Parathyroid adenoma (tissue), 2 donors: ENCODE measurements around the gene DLGAP3.

Experiments
- H2AFZ ChIP-seq: fragments of 300-600 bp; sonication (generic); one replicate; pipeline ENCODE4 v1.7.0; 2017; ENCODE audit warnings: antibody characterized with exemption, mild to moderate bottlenecking
- H3K27ac ChIP-seq: fragments of 300-600 bp; sonication (generic); one replicate; pipeline ENCODE4 v1.7.0; 2017
- H3K27me3 ChIP-seq: fragments of 300-600 bp; sonication (generic); one replicate; pipeline ENCODE4 v1.7.0; 2017; ENCODE audit warnings: low read length; ENCODE audit not compliant: control insufficient read depth, insufficient read depth
- H3K36me3 ChIP-seq: fragments of 300-600 bp; sonication (generic); one replicate; pipeline ENCODE4 v1.7.0; 2017; ENCODE audit warnings: low read length; ENCODE audit not compliant: control insufficient read depth, insufficient read depth
- H3K4me1 ChIP-seq: fragments of 300-600 bp; sonication (generic); one replicate; pipeline ENCODE4 v1.7.0; 2017; ENCODE audit warnings: control low read depth
- H3K4me2 ChIP-seq: fragments of 300-600 bp; sonication (generic); one replicate; pipeline ENCODE4 v1.7.0; 2017; ENCODE audit warnings: low read length
- H3K4me3 ChIP-seq: fragments of 300-600 bp; sonication (generic); one replicate; pipeline ENCODE4 v1.7.0; 2017; ENCODE audit warnings: low read depth, low read length
- H3K79me2 ChIP-seq: fragments of 300-600 bp; sonication (generic); one replicate; pipeline ENCODE4 v1.7.0; 2017; ENCODE audit warnings: control low read depth
- H3K9ac ChIP-seq: fragments of 300-600 bp; sonication (generic); one replicate; pipeline ENCODE4 v1.7.0; 2017; ENCODE audit warnings: mild to moderate bottlenecking
- H3K9me3 ChIP-seq: fragments of 300-600 bp; sonication (generic); one replicate; pipeline ENCODE4 v1.7.0; 2017; ENCODE audit warnings: low read length; ENCODE audit not compliant: control insufficient read depth
- CTCF ChIP-seq: fragments of 300-600 bp; sonication (generic); IDR thresholded peaks from one replicate; pipeline ENCODE4 v1.7.0; 2017; ENCODE audit warnings: antibody characterized with exemption, mild to moderate bottlenecking
- donor health status: primary hyperparathyroidism.

The DLGAP3 gene

GRCh38 chr1:34917017-34917416 lies 12.4 kb downstream of the DLGAP3 start:
- Histone ChIP-seq H3K36me3 (no peaks in the 10 kb centered on the region), H3K4me3 (no peak overlapping the region), H2AFZ (no peak overlapping the region), H3K4me2 (no peak overlapping the region), H3K9me3 (no peaks in the 10 kb centered on the region), H3K9ac (no peak overlapping the region), H3K79me2 (no peaks in the 10 kb centered on the region), H3K27me3 (no peaks in the 10 kb centered on the region), H3K4me1 (peaks cover 5% of the 10 kb centered on the region), H3K27ac (no peak overlapping the region)
- TF ChIP-seq CTCF, result no peak

- no peak overlapping the region for H3K4me3 ChIP-seq
- TF ChIP-seq CTCF, result no peak
- H3K27me3 ChIP-seq, result no peaks in the 10 kb centered on the region
Observed at GRCh38 chr1:34916104-34916503, 13.3 kb downstream of the DLGAP3 start.

GRCh38 chr1:34915521-34915920 lies 13.9 kb downstream of the DLGAP3 start:
- Histone ChIP-seq H3K4me2 (no peak overlapping the region), H3K36me3 (no peaks in the 10 kb centered on the region), H3K4me1 (peaks cover 5% of the 10 kb centered on the region), H3K79me2 (no peaks in the 10 kb centered on the region), H3K4me3 (no peak overlapping the region), H3K9me3 (no peaks in the 10 kb centered on the region), H3K27me3 (no peaks in the 10 kb centered on the region), H3K9ac (no peak overlapping the region), H2AFZ (no peak overlapping the region), H3K27ac (no peak overlapping the region)
- TF ChIP-seq CTCF, result no peak

More at GRCh38 chr1:34916104-34916503, 13.3 kb downstream of the DLGAP3 start:
- Histone ChIP-seq H3K4me1 (peaks cover 5% of the 10 kb centered on the region), H3K27ac (no peak overlapping the region), H3K36me3 (no peaks in the 10 kb centered on the region), H3K4me2 (no peak overlapping the region), H3K9me3 (no peaks in the 10 kb centered on the region), H3K9ac (no peak overlapping the region), H2AFZ (no peak overlapping the region), H3K79me2 (no peaks in the 10 kb centered on the region)

GRCh38 chr1:34914958-34915357 lies 14.5 kb downstream of the DLGAP3 start:
- Histone ChIP-seq H3K27me3 (no peaks in the 10 kb centered on the region), H3K4me2 (no peak overlapping the region), H3K9ac (no peak overlapping the region), H3K27ac (no peak overlapping the region), H3K9me3 (no peaks in the 10 kb centered on the region), H3K4me1 (peaks cover 5% of the 10 kb centered on the region), H3K36me3 (no peaks in the 10 kb centered on the region), H3K4me3 (no peak overlapping the region), H3K79me2 (no peaks in the 10 kb centered on the region), H2AFZ (no peak overlapping the region)
- no peak for TF ChIP-seq CTCF

- Histone ChIP-seq H3K9me3 (no peaks in the 10 kb centered on the region), H3K4me3 (no peak overlapping the region), H3K27ac (no peak overlapping the region), H3K4me2 (no peak overlapping the region), H3K4me1 (no peaks in the 10 kb centered on the region), H2AFZ (no peak overlapping the region), H3K79me2 (no peaks in the 10 kb centered on the region), H3K36me3 (no peaks in the 10 kb centered on the region), H3K27me3 (no peaks in the 10 kb centered on the region), H3K9ac (no peak overlapping the region)
- no peak for TF ChIP-seq CTCF
Observed at GRCh38 chr1:34911465-34911864, 18.0 kb downstream of the DLGAP3 start.
